Liver (tissue), 9 donors: ENCODE data around the gene MUCL3. TPM values are rescaled to one million over a fixed set of nuclear protein-coding genes. Genes with fewer than 3 reads are reported as not detected.

Experiments
- DNase-seq: peaks from one replicate; pipeline ENCODE4 v3.0.0-alpha.2; 2017; ENCODE audit warnings: low spot score
- H3K27ac ChIP-seq, 2 donors: one replicate each; pipeline ENCODE4 v1.7.0; 2013; ENCODE audit warnings: inconsistent platforms in 2 of 2, low read length in 2 of 2, control low read depth in 1 of 2, low read depth in 1 of 2, mild to moderate bottlenecking in 1 of 2
- H3K27me3 ChIP-seq, 4 donors: one replicate each; pipeline versions ENCODE4 v1.6.1 to v1.7.0; 2013; ENCODE audit warnings: low read length in 3 of 4, inconsistent platforms in 1 of 4, mild to moderate bottlenecking in 1 of 4, moderate library complexity in 1 of 4; ENCODE audit not compliant: control insufficient read depth in 4 of 4, insufficient read depth in 4 of 4
- H3K36me3 ChIP-seq, 4 donors: one replicate each; pipeline versions ENCODE4 v1.6.1 to v1.7.0; 2013; ENCODE audit warnings: low read length in 3 of 4, mild to moderate bottlenecking in 3 of 4, low read depth in 1 of 4, moderate library complexity in 1 of 4; ENCODE audit not compliant: control insufficient read depth in 4 of 4, insufficient read depth in 3 of 4
- H3K4me1 ChIP-seq, 4 donors: one replicate each; pipeline versions ENCODE4 v1.6.1 to v1.7.0; 2013; ENCODE audit warnings: low read length in 3 of 4, mild to moderate bottlenecking in 3 of 4, moderate library complexity in 1 of 4; ENCODE audit not compliant: control insufficient read depth in 4 of 4, insufficient read depth in 4 of 4
- H3K4me3 ChIP-seq, 3 donors: one replicate each; pipeline versions ENCODE4 v1.6.1 to v1.7.0; 2013; ENCODE audit warnings: low read length in 3 of 3, control low read depth in 1 of 3, low read depth in 1 of 3, mild to moderate bottlenecking in 1 of 3
- H3K9ac ChIP-seq, 2 donors: one replicate each; pipeline ENCODE4 v1.7.0; 2013; ENCODE audit warnings: low read length in 2 of 2, mild to moderate bottlenecking in 2 of 2, moderate library complexity in 2 of 2, control low read depth in 1 of 2, low read depth in 1 of 2
- H3K9me3 ChIP-seq, 4 donors: one replicate each; pipeline versions ENCODE4 v1.6.1 to v1.7.0; 2013; ENCODE audit warnings: low read length in 3 of 4; ENCODE audit not compliant: control insufficient read depth in 4 of 4
- ATF3 ChIP-seq: IDR thresholded peaks from 2 replicates; pipeline ENCODE4 v1.6.1; 2016; ENCODE audit warnings: antibody characterized with exemption
- CTCF ChIP-seq: fragments of 150-350 bp; IDR thresholded peaks from 2 replicates; pipeline ENCODE4 v1.5.1; 2017; ENCODE audit warnings: improper control_type of control experiment, low read depth, low read length; ENCODE audit not compliant: missing input control
- EGR1 ChIP-seq, 2 donors: IDR thresholded peaks; 2 replicates each; pipeline ENCODE4 v1.6.1; 2016 to 2018; ENCODE audit warnings: antibody characterized with exemption in 2 of 2, low read depth in 2 of 2
- FOXA1 ChIP-seq: IDR thresholded peaks from 2 replicates; pipeline ENCODE4 v1.6.1; 2016; ENCODE audit warnings: antibody characterized with exemption
- FOXA2 ChIP-seq: IDR thresholded peaks from 2 replicates; pipeline ENCODE4 v1.6.1; 2016; ENCODE audit warnings: antibody characterized with exemption
- GABPA ChIP-seq, 2 donors: IDR thresholded peaks in 1 of 2; conservative IDR thresholded peaks in 1 of 2; 2 replicates each; pipeline ENCODE4 v1.6.1; 2016; ENCODE audit warnings: antibody characterized with exemption in 2 of 2, mild to moderate bottlenecking in 1 of 2, moderate library complexity in 1 of 2
- HNF4G ChIP-seq: IDR thresholded peaks from 2 replicates; pipeline ENCODE4 v1.6.1; 2016; ENCODE audit warnings: antibody characterized with exemption
- JUND ChIP-seq, 2 donors: IDR thresholded peaks; 2 replicates each; pipeline ENCODE4 v1.6.1; 2016; ENCODE audit warnings: antibody characterized with exemption in 2 of 2
- MAX ChIP-seq: IDR thresholded peaks from 2 replicates; pipeline ENCODE4 v1.6.1; 2016; ENCODE audit warnings: antibody characterized with exemption
- NR2F2 ChIP-seq: IDR thresholded peaks from 2 replicates; pipeline ENCODE4 v1.6.1; 2016; ENCODE audit warnings: antibody characterized with exemption
- RAD21 ChIP-seq, 2 donors: IDR thresholded peaks; 2 replicates each; pipeline ENCODE4 v1.6.1; 2016; ENCODE audit warnings: antibody characterized with exemption in 2 of 2, mild to moderate bottlenecking in 2 of 2
- REST ChIP-seq: IDR thresholded peaks from 2 replicates; pipeline ENCODE4 v1.6.1; 2016; ENCODE audit warnings: antibody characterized with exemption, mild to moderate bottlenecking
- RXRA ChIP-seq, 2 donors: IDR thresholded peaks; 2 replicates each; pipeline ENCODE4 v1.6.1; 2017 to 2018; ENCODE audit warnings: antibody characterized with exemption in 2 of 2, mild to moderate bottlenecking in 1 of 2
- SP1 ChIP-seq: IDR thresholded peaks from 2 replicates; pipeline ENCODE4 v1.6.1; 2018; ENCODE audit warnings: antibody characterized with exemption, mild to moderate bottlenecking
- TAF1 ChIP-seq: conservative IDR thresholded peaks from 2 replicates; pipeline ENCODE4 v1.6.1; 2016; ENCODE audit warnings: antibody characterized with exemption, mild to moderate bottlenecking
- YY1 ChIP-seq: IDR thresholded peaks from 2 replicates; pipeline ENCODE4 v1.6.1; 2016; ENCODE audit warnings: antibody characterized with exemption, mild to moderate bottlenecking
- ZBTB33 ChIP-seq: IDR thresholded peaks from 2 replicates; pipeline ENCODE4 v1.6.1; 2016; ENCODE audit warnings: antibody characterized with exemption
- WGBS: extraction: QIAGEN DNeasy Blood & Tissue Kit; methylation state at CpG from one replicate; pipeline ENCODE4 v1.1.7; 2013; 5-methylcytosine and 5-hydroxymethylcytosine counted together
- polyA plus RNA-seq, 2 donors: library from polyadenylated mRNA; stranded (reverse) in 1 of 2; unstranded in 1 of 2; fragments of 200-250 nt in 1 of 2; fragments of >200 nt in 1 of 2; fragmentation: Nextera tagmentation in 1 of 2; extraction: Ambion mirVana in 1 of 2; gene quantifications; one replicate each; pipeline versions ENCODE4 v1.2.1 to v1.2.3, GENCODE V29; 2013 to 2015
- total RNA-seq, 2 donors: library from RNA; depleted of rRNA; stranded (reverse); fragments of >200 nt; gene quantifications; one replicate each; pipeline ENCODE4 v1.2.3, GENCODE V29; 2014
- donor health status: healthy.
- donor health status: healthy.
- donor health status: healthy.
- donor health status: healthy.
- donor health status: healthy.

Gene MUCL3
- total and polyA plus RNA-seq, 4 donors, result under 0.01 TPM; not detected in 3

- no peak for DNase-seq
- no peak overlapping the region for H3K4me3 ChIP-seq
- no peak for TF ChIP-seq HNF4G
- TF ChIP-seq CTCF, result no peak
- TF ChIP-seq FOXA1, result no peak
- no peak for TF ChIP-seq TAF1
- no peak for TF ChIP-seq SP1
- TF ChIP-seq MAX, result no peak
- TF ChIP-seq JUND (IDR thresholded peaks at IDR 0.05), result no peak
- TF ChIP-seq REST, result no peak
- TF ChIP-seq RAD21 (IDR thresholded peaks at IDR 0.05), result no peak
- TF ChIP-seq NR2F2, result no peak
- TF ChIP-seq ATF3, result no peak
- TF ChIP-seq ZBTB33, result no peak
- no peak for TF ChIP-seq RXRA (IDR thresholded peaks at IDR 0.05)
- no peak for TF ChIP-seq YY1
- no peak for TF ChIP-seq FOXA2
- H3K36me3 ChIP-seq, result no peaks in the 10 kb centered on the region
- H3K4me1 ChIP-seq, result peaks cover 0 to 8% (median 0%) of the 10 kb centered on the region in 4 donors
- H3K9me3 ChIP-seq, result no peaks in the 10 kb centered on the region
- H3K27ac ChIP-seq, result no peak overlapping the region
- 88% methylated on average over 5 of the region's 5 CpGs for WGBS
- H3K9ac ChIP-seq, result no peak overlapping the region
- no peaks in the 10 kb centered on the region for H3K27me3 ChIP-seq
These were observed 44.7 kb downstream of the MUCL3 start for GRCh38 chr6:30985490-30985889.

GRCh38 chr6:30987304-30987703, 46.5 kb downstream of the MUCL3 start:
- DNase-seq, result no peak
- Histone ChIP-seq H3K36me3 (no peaks in the 10 kb centered on the region), H3K9ac (no peak overlapping the region), H3K9me3 (no peaks in the 10 kb centered on the region), H3K4me1 (peaks cover 0 to 2% (median 0%) of the 10 kb centered on the region in 4 donors), H3K27ac (no peak overlapping the region), H3K4me3 (no peak overlapping the region), H3K27me3 (no peaks in the 10 kb centered on the region)
- TF ChIP-seq JUND (IDR thresholded peaks at IDR 0.05), result no peak
- TF ChIP-seq MAX, result no peak
- TF ChIP-seq SP1, result no peak
- no peak for TF ChIP-seq FOXA2
- no peak for TF ChIP-seq GABPA (IDR thresholded peaks at IDR 0.05 in 1 of 2, conservative IDR thresholded peaks at IDR 0.05 in 1 of 2)
- no peak for TF ChIP-seq YY1
- no peak for TF ChIP-seq TAF1
- no peak for TF ChIP-seq HNF4G
- TF ChIP-seq EGR1 (IDR thresholded peaks at IDR 0.05; ENCODE audit: low read depth in 2 of 2), result no peak
- TF ChIP-seq CTCF, result no peak
- no peak for TF ChIP-seq FOXA1
- TF ChIP-seq REST, result no peak
- WGBS, result 89% methylated on average over 6 of the region's 6 CpGs
